GM19239 (cell line): ENCODE results near the gene TULP4.

Experiments used
- DNase-seq: peaks from one replicate; pipeline ENCODE4 v3.0.0; 2011; ENCODE audit warnings: low spot score; ENCODE audit not compliant: insufficient read length
- FAIRE-seq: peaks from 2 replicates; lab custom pipeline; 2011; peaks lifted over from hg19 to GRCh38; lab: Jason Lieb, UNC

TULP4 gene

DNA sequence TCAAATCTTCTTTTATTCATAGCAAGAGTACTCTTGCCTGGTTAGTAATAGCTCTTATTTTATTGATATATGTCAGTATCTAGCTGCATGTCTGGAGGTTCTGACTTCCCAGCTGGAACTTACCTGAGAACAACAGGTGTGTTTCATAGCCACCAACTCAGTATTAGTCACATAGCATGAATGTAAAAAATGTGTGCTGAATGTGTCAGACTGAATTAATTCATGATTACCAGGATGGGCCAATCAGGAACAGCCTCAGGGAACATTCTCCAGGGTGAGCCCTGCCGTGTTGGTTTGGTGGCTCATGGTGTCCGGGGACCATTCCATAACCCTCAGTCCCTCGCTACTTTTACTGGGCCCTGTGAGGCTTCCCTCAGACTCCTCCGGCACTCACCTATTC, 99.7 kb downstream of the TULP4 start:
- DNase-seq = no peak
- FAIRE-seq = no peak

DNA sequence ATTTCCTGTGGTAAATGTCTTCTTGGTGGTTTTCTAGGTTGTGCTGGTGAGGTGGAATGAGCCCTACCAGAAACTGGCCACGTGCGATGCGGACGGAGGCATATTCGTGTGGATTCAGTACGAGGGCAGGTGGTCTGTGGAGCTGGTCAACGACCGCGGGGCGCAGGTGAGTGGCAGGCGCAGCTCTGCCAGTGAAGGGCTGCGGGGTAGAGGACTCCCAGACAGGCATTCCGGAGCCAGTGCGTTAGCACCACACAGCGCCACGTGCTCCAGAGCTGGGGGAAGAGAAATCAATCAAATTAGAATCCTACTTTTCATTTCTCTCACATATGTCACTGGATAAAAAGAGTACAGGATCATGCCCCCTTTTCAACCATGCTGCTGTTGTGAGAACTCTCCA, 100.8 kb downstream of the TULP4 start:
- DNase-seq = no peak
- FAIRE-seq = no peak

DNA sequence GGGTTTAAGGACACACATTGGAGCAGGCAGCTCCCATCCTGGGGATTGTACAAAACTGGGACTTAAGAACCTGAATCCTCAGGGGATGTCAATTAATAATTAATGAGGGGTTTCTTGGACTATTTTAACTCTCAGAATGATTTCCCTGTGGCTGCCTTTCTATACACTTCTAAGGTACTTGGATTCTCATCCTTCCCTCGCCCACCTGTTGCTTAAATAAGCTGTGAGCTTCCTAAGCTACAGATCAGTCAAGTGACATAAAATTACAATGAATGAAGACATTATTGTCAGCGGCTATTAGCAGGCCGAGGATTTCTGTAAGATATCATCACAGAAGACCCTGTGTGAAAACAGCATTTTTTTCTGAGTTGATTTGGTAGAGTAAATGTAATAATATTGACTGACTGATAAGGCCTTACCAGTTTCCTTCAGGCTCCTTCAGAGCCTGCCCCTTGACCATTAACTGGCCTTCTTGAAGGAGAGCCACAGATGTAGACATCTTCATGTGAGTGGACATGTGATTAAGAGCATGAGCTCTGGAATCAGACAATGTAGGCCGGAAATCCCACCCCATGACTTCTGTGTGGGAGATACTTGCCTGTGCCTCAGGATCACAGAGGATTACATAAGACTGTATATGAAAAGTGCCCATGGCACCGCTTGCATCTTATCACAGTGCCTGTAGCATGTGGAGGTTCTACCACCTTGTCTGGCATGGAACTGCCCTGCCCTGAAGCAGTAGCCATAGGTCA, 101.7 kb downstream of the TULP4 start:
- DNase-seq = no peak
- no peak for FAIRE-seq

DNA sequence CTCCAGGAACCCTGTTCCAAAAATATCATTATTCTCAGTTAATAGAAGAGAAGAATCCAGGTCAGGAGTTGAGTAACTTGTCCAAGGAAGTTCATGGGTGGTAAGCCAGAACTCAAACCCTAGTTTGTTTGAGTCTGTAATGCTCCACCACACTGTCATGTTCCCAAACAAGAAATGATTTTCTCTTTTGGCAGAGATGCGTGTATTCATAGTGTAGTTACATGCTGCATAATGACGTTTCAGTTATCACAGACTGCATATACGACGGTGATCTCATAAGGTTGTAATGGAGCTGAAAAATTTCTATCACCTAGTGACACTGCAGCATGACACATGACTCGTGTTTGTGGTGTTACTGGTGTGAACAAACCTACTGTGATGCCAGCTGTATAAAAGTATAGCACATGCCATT, 102.6 kb downstream of the TULP4 start:
- DNase-seq (no peak), FAIRE-seq (no peak)

DNA sequence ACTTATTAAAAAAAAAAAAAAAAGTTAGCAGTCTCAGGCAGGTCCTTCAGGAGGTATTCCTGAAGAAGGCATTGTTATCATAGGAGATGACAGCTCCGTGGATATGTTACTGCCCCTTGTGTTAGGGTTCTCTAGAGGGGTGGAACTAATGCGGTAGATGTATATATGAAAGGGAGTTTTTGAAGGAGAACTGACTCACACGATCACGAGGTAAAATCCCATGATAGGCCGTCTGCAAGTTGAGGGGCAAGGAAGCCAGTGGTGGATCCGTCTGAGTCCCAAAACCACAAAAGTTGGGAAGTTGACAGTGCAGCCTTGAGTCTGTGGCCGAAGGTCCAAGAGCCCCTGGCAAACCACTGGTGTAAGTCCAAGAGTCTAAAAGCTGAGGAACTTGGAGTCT, 103.4 kb downstream of the TULP4 start:
- no peak for DNase-seq
- no peak for FAIRE-seq

DNA sequence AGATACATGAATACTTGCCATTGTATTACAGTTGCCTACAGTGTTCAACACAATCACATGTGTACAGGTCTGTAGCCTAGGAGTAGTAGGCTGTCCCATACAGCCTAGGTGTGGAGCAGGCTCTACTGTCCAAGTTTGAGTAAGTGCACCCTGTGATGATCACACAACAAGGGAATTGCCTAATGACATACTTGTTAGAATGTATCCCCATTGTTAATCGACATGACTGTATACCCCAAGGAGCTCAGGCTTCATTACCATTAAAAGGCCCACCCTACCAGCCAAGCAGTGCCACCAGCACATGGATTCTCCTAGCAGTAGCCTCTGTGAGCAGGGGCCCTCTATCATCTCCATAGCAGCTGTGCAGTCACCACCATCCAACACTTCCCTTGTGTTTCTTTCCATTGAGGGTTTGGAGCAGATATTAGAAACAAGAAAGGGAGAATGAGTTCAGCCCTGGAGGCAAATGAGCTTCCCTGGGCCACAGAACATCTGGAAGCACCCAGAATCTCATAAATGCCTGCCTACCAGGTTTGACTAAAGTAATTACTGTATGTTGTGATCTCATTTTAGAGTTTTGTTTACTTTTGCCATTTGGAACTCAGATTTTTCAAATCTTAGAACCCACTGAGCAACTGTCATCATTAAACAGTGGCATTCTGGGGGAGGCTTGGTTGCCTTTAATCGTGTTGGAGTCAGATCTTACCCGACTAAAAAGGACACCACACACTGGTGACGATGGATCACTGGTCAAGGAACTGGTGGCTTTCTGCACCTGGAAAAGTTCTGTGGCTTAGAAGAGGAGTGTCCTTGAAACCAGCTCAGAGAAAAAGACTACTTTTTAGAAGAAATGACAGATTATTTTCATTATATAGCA, 104.9 kb downstream of the TULP4 start:
- DNase-seq (no peak), FAIRE-seq (no peak)

DNA sequence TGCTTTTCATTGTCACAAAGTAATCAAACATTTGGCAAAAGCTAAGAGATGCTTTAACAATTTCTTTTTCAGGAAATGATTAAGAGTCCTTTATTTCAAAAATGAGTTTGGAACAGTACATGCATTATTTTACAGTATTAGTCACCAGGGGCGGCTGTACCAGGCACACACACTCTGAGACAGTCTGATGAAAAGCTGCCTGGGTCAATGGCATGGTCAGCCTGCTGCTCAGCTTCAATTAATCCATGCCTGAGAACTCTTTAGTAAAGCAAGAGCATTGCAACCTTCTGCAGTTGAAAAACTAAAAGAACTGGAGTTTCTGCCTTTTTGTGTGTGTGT, 105.5 kb downstream of the TULP4 start:
- DNase-seq (no peak), FAIRE-seq (no peak)

DNA sequence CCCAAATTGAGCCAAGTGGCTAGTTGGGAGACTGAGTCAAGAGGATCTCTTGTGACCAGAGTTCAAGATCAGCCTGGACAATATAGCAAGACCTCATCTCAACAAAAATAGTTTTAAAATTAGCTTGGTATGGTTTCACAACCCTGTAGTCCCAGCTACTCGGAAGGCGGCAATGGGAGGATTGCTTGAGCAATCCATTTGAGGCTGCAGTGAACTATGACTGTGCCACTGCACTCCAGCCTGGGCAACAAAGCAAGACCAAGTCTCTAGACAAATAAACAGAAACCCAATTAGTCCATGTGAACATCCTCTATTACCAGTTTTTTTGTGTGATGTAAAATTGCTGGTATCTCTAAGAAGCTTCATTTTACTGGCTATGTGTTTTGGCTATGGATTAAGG, 106.2 kb downstream of the TULP4 start:
- DNase-seq = no peak
- FAIRE-seq = no peak

DNA sequence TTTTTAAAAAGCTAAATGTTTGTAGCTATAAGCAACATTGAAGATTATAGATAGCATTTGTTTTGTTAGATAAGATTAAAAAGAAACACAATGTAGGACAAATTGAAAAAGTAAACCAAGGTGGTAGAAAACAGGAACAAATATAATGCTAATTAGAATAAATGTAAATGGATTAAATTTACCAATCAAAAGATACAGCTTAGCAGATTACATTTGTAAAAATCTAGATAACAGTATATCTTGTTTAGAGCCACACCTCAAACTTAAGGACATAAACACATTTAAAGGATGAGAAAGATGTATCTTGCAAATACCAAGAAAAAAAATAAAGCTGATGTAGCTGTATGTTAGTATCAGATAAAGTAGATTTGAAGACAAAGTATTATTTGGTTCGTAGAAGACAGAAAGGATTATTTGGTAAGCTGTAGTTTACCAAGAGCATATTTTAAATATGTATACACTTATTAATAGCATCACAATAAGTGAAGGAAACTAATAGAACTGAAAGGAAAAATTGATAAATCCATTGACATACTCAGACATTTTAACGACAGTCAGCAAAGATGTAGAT, 107.2 kb downstream of the TULP4 start:
- DNase-seq = no peak
- no peak for FAIRE-seq

DNA sequence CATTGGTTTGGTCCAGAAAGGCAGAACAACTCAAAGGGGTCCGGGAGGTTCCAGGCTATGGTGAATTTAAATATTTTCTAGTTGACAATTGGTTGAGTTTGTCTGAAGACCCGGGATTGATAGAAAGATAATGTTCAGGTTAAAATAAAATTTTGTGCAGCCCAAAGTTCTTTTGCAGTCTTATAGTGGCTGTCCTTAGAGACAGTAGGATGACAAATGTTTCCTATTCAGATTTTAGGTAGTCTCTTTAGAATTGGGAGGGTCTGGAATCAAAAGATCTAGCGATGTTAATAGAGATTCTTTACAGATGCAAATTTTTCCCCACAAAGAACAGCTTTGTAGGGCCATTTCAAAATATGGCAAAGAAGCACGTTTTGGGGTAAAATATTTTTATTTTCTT, 109.1 kb downstream of the TULP4 start:
- no peak for FAIRE-seq
- DNase-seq = no peak

DNA sequence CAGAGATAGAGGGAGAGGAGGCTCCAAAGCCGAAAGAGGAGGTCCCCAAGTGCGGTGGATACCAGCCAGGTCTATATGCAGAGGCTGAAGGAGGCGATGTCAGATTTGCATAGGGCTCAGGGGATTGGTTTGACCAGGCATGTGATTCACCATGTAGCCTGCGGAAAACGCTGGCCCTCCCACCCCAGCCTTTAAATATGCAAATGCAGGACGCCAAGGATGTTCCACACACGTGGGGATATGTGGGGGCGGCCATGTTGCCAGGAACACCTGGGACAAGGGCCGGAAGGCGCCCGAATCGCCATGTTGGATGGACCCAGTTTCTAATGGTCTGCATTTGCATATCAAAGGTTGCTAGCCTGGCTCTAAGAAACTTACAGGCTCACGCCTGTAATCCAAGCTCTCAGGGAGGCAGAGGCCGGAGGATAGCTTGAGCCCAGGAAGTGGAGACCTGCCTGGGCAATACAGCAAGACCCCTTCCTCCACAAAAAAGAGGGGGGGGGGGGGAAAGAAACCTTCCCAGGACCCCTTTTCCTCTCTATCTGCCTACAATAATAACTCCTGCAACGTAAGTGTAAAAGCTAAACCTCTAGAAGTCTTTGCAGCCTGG, 110.5 kb downstream of the TULP4 start:
- FAIRE-seq = no peak
- DNase-seq = no peak

DNA sequence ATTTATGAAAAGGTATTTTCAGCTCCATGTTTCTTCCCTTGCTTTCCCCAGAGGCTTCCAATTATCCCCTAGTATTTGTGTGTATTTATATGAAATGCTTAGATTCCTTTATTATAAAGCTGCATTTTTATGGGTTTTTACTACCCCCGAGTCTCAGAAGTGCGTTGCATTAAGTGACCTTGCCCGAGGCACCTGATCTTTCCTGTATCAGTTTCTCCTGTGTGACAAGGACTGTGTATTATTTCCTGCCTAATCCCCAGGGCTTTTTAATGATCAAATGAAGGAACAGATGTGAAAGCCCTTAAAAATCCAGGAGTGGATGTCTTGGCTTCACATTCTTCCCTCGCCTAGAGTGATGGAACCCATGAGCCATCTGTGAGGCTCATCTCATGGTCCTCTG, 118.8 kb downstream of the TULP4 start:
- no peak for FAIRE-seq
- no peak for DNase-seq

DNA sequence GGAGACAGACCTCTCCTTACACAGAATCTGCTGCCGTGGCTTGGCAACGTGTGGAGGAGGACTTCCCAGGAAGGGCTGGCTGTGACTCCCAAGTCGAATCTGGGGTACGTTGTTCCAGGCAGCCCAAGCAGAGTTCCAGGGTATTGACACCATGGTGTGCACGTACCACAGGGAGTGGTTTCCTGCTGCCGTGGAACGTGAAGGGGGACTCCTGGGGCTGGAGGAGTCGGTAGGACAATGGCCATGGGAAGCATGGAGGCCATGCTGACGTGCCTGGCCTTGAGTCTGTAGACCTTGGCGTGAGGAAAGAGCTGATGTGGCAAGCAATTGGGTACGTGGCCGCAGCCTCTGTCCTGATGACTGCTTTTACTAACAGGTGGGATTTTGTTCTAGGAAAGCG, 119.3 kb downstream of the TULP4 start:
- FAIRE-seq (no peak), DNase-seq (no peak)

DNA sequence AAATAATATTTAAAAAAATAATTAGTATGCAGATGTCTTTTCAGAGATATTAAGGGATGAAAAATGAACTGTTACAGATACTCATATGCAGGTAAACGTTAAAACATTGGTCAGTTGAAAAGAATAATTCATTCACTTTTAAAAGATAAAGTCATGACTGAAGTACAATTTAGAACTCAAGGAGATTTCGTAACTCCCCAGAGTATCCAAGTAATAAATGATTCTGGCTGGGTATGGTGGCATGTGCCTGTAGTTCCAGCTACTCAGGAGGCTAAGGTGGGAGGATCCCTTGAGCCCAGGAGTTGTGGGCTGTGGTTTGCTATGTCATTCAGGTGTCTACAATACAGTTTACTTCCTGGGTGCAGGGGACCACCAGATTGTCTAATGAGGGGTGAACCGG, 125.3 kb downstream of the TULP4 start:
- no peak for DNase-seq

DNA sequence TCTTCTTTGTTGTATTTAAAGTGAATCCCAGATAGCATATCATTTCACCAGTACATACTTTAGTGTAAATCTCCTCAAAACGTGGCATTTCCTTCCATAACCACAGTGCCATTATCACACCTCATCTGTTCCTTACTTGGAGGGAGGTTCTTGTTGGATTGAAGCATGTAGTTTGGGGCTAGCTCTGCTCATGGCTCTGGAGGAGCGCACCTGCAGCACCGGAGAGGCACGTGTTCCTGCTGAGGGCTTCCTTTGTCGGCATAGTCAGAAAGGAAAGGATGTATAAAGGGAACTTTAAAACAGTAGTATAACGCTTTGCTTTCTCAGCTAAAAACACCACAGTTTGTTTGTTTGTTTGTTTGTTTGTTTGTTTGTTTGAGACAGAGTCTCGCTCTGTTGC, 126.0 kb downstream of the TULP4 start:
- DNase-seq (no peak), FAIRE-seq (no peak)

More for the DNA sequence above, 125.3 kb downstream of the TULP4 start:
- FAIRE-seq = no peak

DNA sequence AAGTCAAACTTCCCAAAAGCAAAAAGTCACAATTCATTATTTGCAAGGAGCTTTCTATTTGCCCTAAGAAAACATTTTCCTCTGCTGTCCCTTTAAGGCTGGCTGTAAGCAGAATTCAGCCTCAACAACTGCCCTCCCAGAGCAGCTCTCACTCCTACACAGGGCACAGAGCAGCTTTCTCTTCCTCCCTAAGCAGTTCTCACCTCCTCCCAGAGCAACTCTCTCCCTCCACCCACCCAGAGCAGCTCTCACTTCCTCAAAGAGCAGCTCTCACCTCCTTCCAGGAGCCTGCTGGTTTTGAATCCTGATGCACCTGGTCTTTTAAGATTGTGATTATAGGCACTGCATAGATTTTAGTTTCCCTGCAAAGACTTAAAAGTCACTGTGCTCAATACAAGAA, 127.0 kb downstream of the TULP4 start:
- peak; percentile 91 for FAIRE-seq
- peak; percentile 60 for DNase-seq

DNA sequence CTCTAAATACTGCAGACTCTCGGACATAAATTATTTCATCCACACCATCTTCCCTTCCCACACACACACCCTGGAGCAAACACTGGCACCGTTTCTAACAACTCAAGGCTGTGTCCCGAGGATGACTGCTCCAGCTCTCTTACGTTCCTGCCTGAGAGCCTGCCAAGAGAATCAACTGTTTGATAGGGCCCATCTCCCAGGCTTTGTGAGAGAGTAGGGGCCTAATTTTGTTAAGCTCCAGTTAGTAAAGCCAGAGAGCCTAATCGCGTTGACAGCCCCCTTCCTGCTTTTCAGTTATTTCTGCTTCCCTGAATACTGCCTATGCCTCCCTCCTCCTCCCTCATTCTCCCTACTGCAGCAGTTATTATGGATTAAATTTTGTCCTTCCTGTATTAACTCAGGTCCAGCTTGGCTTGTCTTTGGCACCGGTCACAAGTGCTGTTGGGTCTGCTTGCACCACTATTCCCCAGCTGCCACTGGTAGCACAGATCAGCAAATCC, 129.5 kb downstream of the TULP4 start:
- DNase-seq = no peak
- FAIRE-seq = no peak

DNA sequence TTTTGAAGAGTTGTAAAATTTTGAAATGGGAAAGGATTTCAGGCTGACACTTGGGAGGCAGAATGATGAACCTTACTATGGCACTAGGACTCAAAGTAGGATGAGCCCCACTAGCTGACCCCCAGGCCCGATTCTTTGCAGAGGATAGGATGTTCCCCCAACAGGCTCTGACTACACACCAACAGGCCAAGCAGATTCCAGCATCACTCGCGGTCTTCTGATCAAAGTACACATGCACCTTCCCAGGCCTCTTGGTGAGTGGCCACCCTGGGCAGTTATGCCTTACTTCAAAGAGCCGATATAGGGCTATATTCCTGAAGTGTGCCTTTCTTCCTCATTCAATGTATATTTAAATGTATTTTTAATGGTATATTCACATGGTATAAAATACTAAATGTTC, 130.0 kb downstream of the TULP4 start:
- no peak for FAIRE-seq
- DNase-seq = no peak

DNA sequence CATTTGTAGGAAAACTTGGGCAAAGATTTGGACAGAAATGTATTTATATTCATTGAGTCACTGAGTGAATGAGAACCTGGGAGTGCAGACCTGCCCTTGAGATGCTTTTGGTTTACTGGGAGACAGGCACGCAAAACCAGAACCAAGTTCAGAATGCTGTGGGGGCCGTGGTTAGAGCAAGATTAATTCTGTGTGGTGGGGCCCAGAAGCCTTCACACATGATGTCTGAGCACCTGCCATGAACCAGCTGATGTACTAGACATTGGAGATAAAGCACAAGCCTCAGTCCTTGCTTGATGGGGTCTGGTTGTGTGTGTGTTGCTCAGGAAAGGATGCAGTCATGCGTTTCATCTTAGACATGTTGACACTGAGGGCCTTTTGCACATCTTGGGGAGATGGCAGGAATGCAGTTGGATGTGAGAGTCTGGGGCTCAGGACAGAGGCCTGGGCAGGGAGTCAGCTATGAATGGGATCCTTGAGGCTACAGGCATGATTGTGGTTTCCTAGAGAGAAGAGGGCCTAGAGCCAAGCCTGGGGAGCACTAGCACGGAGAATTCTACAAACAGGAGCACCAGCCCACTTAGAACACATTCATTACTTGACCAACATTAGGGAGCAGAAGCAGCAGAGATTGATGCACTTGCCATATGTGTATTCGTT, 133.3 kb downstream of the TULP4 start:
- DNase-seq (no peak), FAIRE-seq (no peak)

DNA sequence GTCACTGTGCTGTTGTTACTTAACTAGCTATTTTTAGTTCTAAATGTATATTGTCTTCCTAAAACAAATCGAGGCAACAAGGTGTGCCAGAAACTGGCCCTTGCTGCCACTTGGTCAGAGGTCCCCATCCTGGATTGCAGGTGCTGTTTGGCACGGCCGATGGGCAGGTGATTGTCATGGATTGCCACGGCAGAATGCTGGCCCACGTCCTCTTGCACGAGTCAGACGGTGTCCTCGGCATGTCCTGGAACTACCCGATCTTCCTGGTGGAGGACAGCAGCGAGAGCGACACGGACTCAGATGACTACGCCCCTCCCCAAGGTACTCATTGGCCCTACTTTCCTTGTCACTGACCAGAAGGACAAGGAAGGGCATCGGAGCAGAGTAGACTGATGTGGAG, 136.6 kb downstream of the TULP4 start:
- DNase-seq (no peak), FAIRE-seq (no peak)
